H1 (cell line): Measurements from ENCODE around the gene MXD4. TPM values are rescaled to one million over a fixed set of nuclear protein-coding genes. Genes with fewer than 3 reads are reported as not detected.

Source experiments
- CTCF ChIA-PET: fragments of 300-600 bp; sonication (Branson Sonifier 250); formaldehyde crosslinking; loops from one replicate; lab custom pipeline; 2021; ENCODE audit not compliant: partially characterized antibody; lab: Charles Lee
- POLR2A ChIA-PET: fragments of 300-600 bp; sonication (Branson Sonifier 250); formaldehyde crosslinking; loops from one replicate; lab custom pipeline; 2021; ENCODE audit warnings: inconsistent platforms; ENCODE audit not compliant: partially characterized antibody; lab: Charles Lee
- DNase-seq, 2 experiments: peaks; one replicate each; pipeline versions ENCODE4 v3.0.0 to v3.0.0-alpha.2; 2010 to 2022; ENCODE audit warnings: low spot score in 2 of 2, low read depth in 1 of 2, mixed read lengths in 1 of 2
- FAIRE-seq: peaks from 2 replicates; lab custom pipeline; 2011; peaks lifted over from hg19 to GRCh38; lab: Jason Lieb, UNC
- H2AFZ ChIP-seq: 2 replicates; pipeline ENCODE4 v1.8.1; 2012; ENCODE audit warnings: low read length, inconsistent platforms
- H2AK5ac ChIP-seq: 2 replicates; pipeline ENCODE4 v1.6.1; 2013; ENCODE audit warnings: low read depth, low read length
- H2BK120ac ChIP-seq: replicated peaks from 2 replicates; pipeline ENCODE3; 2013; ENCODE audit warnings: low read depth, low read length, inconsistent platforms
- H2BK12ac ChIP-seq: 2 replicates; pipeline ENCODE4 v1.6.1; 2013; ENCODE audit warnings: low read depth, low read length
- H2BK15ac ChIP-seq: 2 replicates; pipeline ENCODE4 v1.6.1; 2013; ENCODE audit warnings: low read length
- H2BK20ac ChIP-seq: 2 replicates; pipeline ENCODE4 v1.6.1; 2013; ENCODE audit warnings: low read length
- H2BK5ac ChIP-seq: 2 replicates; pipeline ENCODE4 v1.6.1; 2013; ENCODE audit warnings: low read depth, low read length
- H3K14ac ChIP-seq: 2 replicates; pipeline ENCODE4 v1.6.1; 2013; ENCODE audit warnings: inconsistent platforms; ENCODE audit not compliant: insufficient read length
- H3K18ac ChIP-seq: 2 replicates; pipeline ENCODE4 v1.6.1; 2013; ENCODE audit warnings: low read length; ENCODE audit errors: extremely low read depth
- H3K23ac ChIP-seq: 2 replicates; pipeline ENCODE4 v1.6.1; 2013; ENCODE audit warnings: inconsistent platforms; ENCODE audit not compliant: insufficient read length
- H3K23me2 ChIP-seq: 2 replicates; pipeline ENCODE4 v1.6.1; 2013; ENCODE audit warnings: low read depth, low read length
- H3K27ac ChIP-seq: 2 replicates; pipeline ENCODE4 v1.6.1; 2011; ENCODE audit warnings: low read depth, low read length, inconsistent platforms
- H3K27me3 ChIP-seq, 4 experiments: replicated peaks in 1 of 4; 1 replicate in 1 of 4; 2 replicates in 3 of 4; pipeline versions ENCODE4 v1.6.1 to v1.8.1; 2011 to 2013; ENCODE audit warnings: low read length in 3 of 4, mild to moderate bottlenecking in 3 of 4, inconsistent platforms in 2 of 4, mixed read lengths in 2 of 4, moderate library complexity in 1 of 4; ENCODE audit not compliant: control insufficient read depth in 3 of 4, insufficient read depth in 3 of 4; ENCODE audit errors: extremely low read depth in 1 of 4
- H3K36me3 ChIP-seq, 4 experiments: 2 replicates each; pipeline versions ENCODE4 v1.6.1 to v1.8.1; 2011 to 2013; ENCODE audit warnings: mild to moderate bottlenecking in 4 of 4, low read length in 3 of 4, moderate library complexity in 2 of 4, control low read depth in 1 of 4, inconsistent platforms in 1 of 4; ENCODE audit not compliant: insufficient read depth in 4 of 4, control insufficient read depth in 2 of 4
- H3K4ac ChIP-seq: replicated peaks from 2 replicates; pipeline ENCODE3; 2013; ENCODE audit warnings: low read length, low read depth, mixed read lengths, inconsistent platforms; ENCODE audit not compliant: insufficient read length
- H3K4me1 ChIP-seq, 4 experiments: replicated peaks in 1 of 4; 1 replicate in 1 of 4; 2 replicates in 3 of 4; pipeline versions ENCODE4 v1.6.1 to v1.8.1; 2011 to 2013; ENCODE audit warnings: low read length in 3 of 4, inconsistent platforms in 2 of 4, mixed read lengths in 1 of 4; ENCODE audit not compliant: insufficient read depth in 4 of 4, control insufficient read depth in 3 of 4
- H3K4me2 ChIP-seq, 2 experiments: 2 replicates each; pipeline versions ENCODE4 v1.6.1 to v1.8.1; 2011 to 2013; ENCODE audit warnings: low read depth in 2 of 2, low read length in 2 of 2, control low read depth in 1 of 2, inconsistent platforms in 1 of 2, mild to moderate bottlenecking in 1 of 2; ENCODE audit not compliant: insufficient read depth in 1 of 2
- H3K4me3 ChIP-seq, 4 experiments: fragments of 200-600, 300-600 bp in 1 of 4; sonication (generic), shearing (Covaris generic), sonication (Bioruptor Twin) in 1 of 4; 2 replicates each; pipeline versions ENCODE4 v1.5.1 to v1.8.1; 2011 to 2016; ENCODE audit warnings: low read length in 4 of 4, low read depth in 3 of 4, control low read depth in 2 of 4, inconsistent platforms in 2 of 4, mild to moderate bottlenecking in 2 of 4, mixed read lengths in 1 of 4, moderate library complexity in 1 of 4; ENCODE audit not compliant: insufficient read depth in 2 of 4; ENCODE audit errors: extremely low read depth in 1 of 4
- H3K56ac ChIP-seq: replicated peaks from 2 replicates; pipeline ENCODE3; 2013; ENCODE audit warnings: low read depth, mild to moderate bottlenecking, mixed read lengths, low read length, inconsistent platforms; ENCODE audit not compliant: insufficient read length
- H3K79me1 ChIP-seq: 2 replicates; pipeline ENCODE4 v1.6.1; 2013; ENCODE audit warnings: low read depth, low read length, control low read depth
- H3K79me2 ChIP-seq, 2 experiments: 2 replicates each; pipeline versions ENCODE4 v1.6.1 to v1.8.1; 2012 to 2013; ENCODE audit warnings: low read length in 2 of 2, mild to moderate bottlenecking in 2 of 2, inconsistent platforms in 1 of 2; ENCODE audit not compliant: insufficient read depth in 2 of 2, control insufficient read depth in 1 of 2
- H3K9ac ChIP-seq, 4 experiments: replicated peaks in 1 of 4; 1 replicate in 1 of 4; 2 replicates in 3 of 4; pipeline versions ENCODE4 v1.6.1 to v1.8.1; 2011 to 2013; ENCODE audit warnings: low read depth in 3 of 4, low read length in 3 of 4, control low read depth in 2 of 4, mild to moderate bottlenecking in 2 of 4, moderate library complexity in 2 of 4, inconsistent platforms in 1 of 4; ENCODE audit errors: extremely low read depth in 1 of 4
- H3K9me3 ChIP-seq, 2 experiments: 2 replicates each; pipeline versions ENCODE4 v1.6.1 to v1.8.1; 2012 to 2013; ENCODE audit warnings: mild to moderate bottlenecking in 2 of 2, moderate library complexity in 2 of 2, control low read depth in 1 of 2, inconsistent platforms in 1 of 2, low read depth in 1 of 2, low read length in 1 of 2, mixed read lengths in 1 of 2; ENCODE audit not compliant: insufficient read depth in 2 of 2
- H4K20me1 ChIP-seq, 2 experiments: replicated peaks in 1 of 2; 2 replicates each; pipeline versions ENCODE3 to v1.8.1; 2011 to 2013; ENCODE audit warnings: inconsistent platforms in 2 of 2, low read length in 2 of 2, mild to moderate bottlenecking in 1 of 2; ENCODE audit not compliant: insufficient read depth in 2 of 2, control insufficient read depth in 1 of 2
- H4K5ac ChIP-seq: 2 replicates; pipeline ENCODE4 v1.6.1; 2013; ENCODE audit warnings: low read length, low read depth, mixed read lengths, inconsistent platforms; ENCODE audit not compliant: insufficient read length
- H4K8ac ChIP-seq: 2 replicates; pipeline ENCODE4 v1.8.0; 2013; ENCODE audit warnings: mild to moderate bottlenecking, moderate library complexity, low read length, inconsistent platforms; ENCODE audit not compliant: insufficient read depth; ENCODE audit errors: extremely low read depth
- H4K91ac ChIP-seq: replicated peaks from 2 replicates; pipeline ENCODE3; 2013; ENCODE audit warnings: low read length, mixed read lengths, inconsistent platforms; ENCODE audit not compliant: insufficient read length
- BCL11A ChIP-seq, 2 experiments: IDR thresholded peaks; one replicate each; pipeline ENCODE4 v1.6.1; 2011; ENCODE audit warnings: low read depth in 2 of 2, low read length in 2 of 2, mild to moderate bottlenecking in 2 of 2
- CBX5 ChIP-seq: fragments of 300-800, 300-1000 bp; sonication (generic); IDR thresholded peaks from 2 replicates; pipeline ENCODE4 v1.7.1; 2016; ENCODE audit warnings: antibody characterized with exemption, low read length, low read depth
- CHD1 ChIP-seq: IDR thresholded peaks from 2 replicates; pipeline ENCODE4 v1.6.1; 2012; ENCODE audit warnings: low read depth, low read length, improper control_type of control experiment
- HDAC6 ChIP-seq: IDR thresholded peaks from one replicate; pipeline ENCODE4 v1.7.1; 2012; ENCODE audit warnings: low read depth, mild to moderate bottlenecking, inconsistent platforms, low read length, moderate library complexity
- JUN ChIP-seq: IDR thresholded peaks from 2 replicates; pipeline ENCODE4 v1.6.1; 2011; ENCODE audit warnings: low read depth, mild to moderate bottlenecking, improper control_type of control experiment, low read length
- KDM1A ChIP-seq: fragments of 200-600, 300-600 bp; sonication (generic); IDR thresholded peaks from 2 replicates; pipeline ENCODE4 v1.7.1; 2016; ENCODE audit warnings: mild to moderate bottlenecking, low read length, borderline replicate concordance
- KDM4A ChIP-seq: IDR thresholded peaks from one replicate; pipeline ENCODE4 v1.7.1; 2012; ENCODE audit warnings: low read depth, mild to moderate bottlenecking, moderate library complexity, low read length, inconsistent platforms; ENCODE audit not compliant: severe bottlenecking
- POU5F1 ChIP-seq: IDR thresholded peaks from 2 replicates; pipeline ENCODE4 v1.6.1; 2011; ENCODE audit warnings: low read depth, mild to moderate bottlenecking, low read length, moderate library complexity
- SIX5 ChIP-seq: IDR thresholded peaks from 2 replicates; pipeline ENCODE4 v1.6.1; 2011; ENCODE audit warnings: mild to moderate bottlenecking, low read depth, low read length
- SP4 ChIP-seq: IDR thresholded peaks from 2 replicates; pipeline ENCODE4 v1.6.1; 2012; ENCODE audit warnings: low read length, inconsistent platforms
- SRF ChIP-seq: IDR thresholded peaks from 2 replicates; pipeline ENCODE4 v1.6.1; 2011; ENCODE audit warnings: mild to moderate bottlenecking, low read depth, low read length, moderate library complexity
- SUZ12 ChIP-seq: fragments of 200-600 bp; sonication (generic); IDR thresholded peaks from 2 replicates; pipeline ENCODE4 v1.6.1; 2012; ENCODE audit warnings: mild to moderate bottlenecking, inconsistent platforms, low read length, moderate library complexity, mixed read lengths
- TAF7 ChIP-seq: optimal IDR thresholded peaks from 2 replicates; pipeline ENCODE3; 2011; ENCODE audit warnings: low read depth, mild to moderate bottlenecking, inconsistent platforms, low read length, moderate library complexity, borderline replicate concordance
- TEAD4 ChIP-seq: IDR thresholded peaks from 2 replicates; pipeline ENCODE4 v1.6.1; 2012; ENCODE audit warnings: low read depth, low read length, inconsistent platforms, mixed read lengths
- YY1 ChIP-seq: IDR thresholded peaks from 2 replicates; pipeline ENCODE4 v1.6.1; 2011; ENCODE audit warnings: low read depth, mild to moderate bottlenecking, low read length
- WGBS, 2 experiments: shearing (Covaris generic) in 1 of 2; methylation state at CpG; one replicate each; pipeline versions ENCODE4 v1.1.6 to v1.1.7; 2013 to 2015; ENCODE audit warnings: low lambda C conversion rate in 2 of 2, mixed read lengths in 2 of 2, inconsistent platforms in 1 of 2, low coverage in 1 of 2, missing lambda C conversion rate in 1 of 2; ENCODE audit not compliant: insufficient replicate concordance in 2 of 2, insufficient coverage in 1 of 2, insufficient read length in 1 of 2; ENCODE audit errors: extremely low coverage in 1 of 2, missing lambda C conversion rate in 1 of 2; 5-methylcytosine and 5-hydroxymethylcytosine counted together
- polyA plus RNA-seq, 7 experiments: library from polyadenylated mRNA; depleted of rRNA in 3 of 7; stranded (reverse) in 5 of 7; unstranded in 2 of 7; fragments of >200 nt in 5 of 7; fragments of 200-250 nt in 2 of 7; gene quantifications; 1 replicate in 5 of 7; 2 replicates in 1 of 7; 4 replicates in 1 of 7; pipeline versions ENCODE4 v1.2.1 to v1.2.3, GENCODE V29; 2011 to 2013; ENCODE audit warnings: missing spikeins in 2 of 7, mixed read lengths in 2 of 7
- total RNA-seq: library from RNA; stranded (reverse); fragmentation: NEBNext Ultra II Directional; extraction: Animal tissue kit (Norgen Biotek cat#: 25700); gene quantifications from 2 replicates; pipeline ENCODE4 v1.2.1, GENCODE V29; 2021
- TF ChIP-seq, protein P1 (sequence below): IDR thresholded peaks from 2 replicates; pipeline ENCODE4 v1.6.1; 2012; ENCODE audit warnings: inconsistent platforms

The MXD4 gene
- total and polyA plus RNA-seq, 2 of the 8 experiments (the other 6 are each of a cell fraction or from before 2014, with no cell fraction given): 18.0 to 20.8 TPM

DNA sequence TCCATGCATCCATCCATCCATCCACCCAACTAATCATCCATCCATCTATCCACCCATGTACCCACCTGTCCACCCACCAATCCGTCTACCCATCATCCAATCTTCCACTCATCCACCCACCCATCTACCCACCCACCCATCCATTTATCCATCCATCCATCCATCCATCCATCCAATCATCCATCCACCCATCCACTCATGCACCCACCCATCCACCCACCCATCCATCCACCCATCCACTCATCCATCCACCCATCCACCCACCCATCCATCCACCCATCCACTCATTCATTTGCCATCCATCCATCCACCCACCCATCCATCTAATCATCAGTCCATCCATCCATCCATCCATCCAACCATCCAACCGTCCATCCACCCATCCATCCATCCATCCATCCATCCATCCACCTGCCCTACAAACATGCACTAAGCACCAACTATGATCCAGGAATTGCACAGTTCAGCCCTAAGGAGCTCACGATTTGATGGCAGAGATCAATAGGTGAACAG, 21.3 kb upstream of the MXD4 start:
- Histone ChIP-seq H3K9ac (no peak overlapping the region), H3K79me1 (no peaks in the 10 kb centered on the region), H2AK5ac (no peak overlapping the region), H3K79me2 (no peaks in the 10 kb centered on the region), H2BK120ac (no peak overlapping the region), H2BK15ac (no peak overlapping the region), H3K27me3 (no peaks in the 10 kb centered on the region), H4K5ac (no peak overlapping the region), H3K4me3 (no peak overlapping the region), H2BK20ac (no peak overlapping the region), H4K91ac (no peak overlapping the region), H3K56ac (peak overlapping the region; percentile 86), H3K27ac (no peak overlapping the region), H3K36me3 (no peaks in the 10 kb centered on the region), H2BK12ac (no peak overlapping the region), H3K4ac (no peak overlapping the region), H2BK5ac (no peak overlapping the region), H3K4me2 (no peak overlapping the region), H4K8ac (no peak overlapping the region), H4K20me1 (peaks cover 0 to 6% of the 10 kb centered on the region in 2 experiments), H2AFZ (no peak overlapping the region), H3K9me3 (no peaks in the 10 kb centered on the region), H3K23ac (no peak overlapping the region), H3K18ac (no peak overlapping the region), H3K23me2 (peaks cover 7% of the 10 kb centered on the region; the same call in 1 of the 2 replicates), H3K14ac (no peak overlapping the region), H3K4me1 (peaks cover 0 to 5% (median 0%) of the 10 kb centered on the region in 4 experiments; a peak in 2 of 7 replicates)
- DNase-seq: no peak
- FAIRE-seq: no peak
- 84 to 100% methylated on average over 1 to 3 of the region's 3 CpGs for WGBS, 2 experiments
- ChIA-PET POLR2A (no interaction called here), CTCF (no interaction called here)
- no peak for TF ChIP-seq SRF
- TF ChIP-seq CBX5: no peak
- TF ChIP-seq TAF7: no peak
- TF ChIP-seq KDM1A: no peak
- no peak for TF ChIP-seq CHD1
- no peak for TF ChIP-seq JUN
- TF ChIP-seq HDAC6: no peak
- no peak for TF ChIP-seq POU5F1
- no peak for TF ChIP-seq TEAD4
- no peak for TF ChIP-seq SUZ12
- TF ChIP-seq, protein P1, sequence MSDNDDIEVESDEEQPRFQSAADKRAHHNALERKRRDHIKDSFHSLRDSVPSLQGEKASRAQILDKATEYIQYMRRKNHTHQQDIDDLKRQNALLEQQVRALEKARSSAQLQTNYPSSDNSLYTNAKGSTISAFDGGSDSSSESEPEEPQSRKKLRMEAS: no peak
- TF ChIP-seq SP4: no peak
- no peak for TF ChIP-seq YY1
- no peak for TF ChIP-seq KDM4A
- no peak for TF ChIP-seq SIX5
- TF ChIP-seq BCL11A (IDR thresholded peaks at IDR 0.05; ENCODE audit: low read depth in 2 of 2, low read length in 2 of 2): no peak
